SK-N-MC (cell line): ENCODE data around the gene MYPOP.

ENCODE experiments used
- EZH2 ChIP-seq: fragments of 200-600 bp; sonication (generic); IDR thresholded peaks from one replicate; pipeline ENCODE4 v1.6.1; 2017; ENCODE audit warnings: antibody characterized with exemption
- FOXP2 ChIP-seq: optimal IDR thresholded peaks from 2 replicates; pipeline ENCODE3; 2011; ENCODE audit warnings: mild to moderate bottlenecking, moderate library complexity; ENCODE audit not compliant: insufficient read depth; ENCODE audit errors: extremely low read length, control extremely low read depth
- POLR2AphosphoS5 ChIP-seq: IDR thresholded peaks from 2 replicates; pipeline ENCODE4 v1.6.1; 2012; ENCODE audit warnings: mild to moderate bottlenecking, low read depth, low read length, borderline replicate concordance

- no peak for TF ChIP-seq EZH2
- TF ChIP-seq POLR2AphosphoS5 = no peak
- no peak for TF ChIP-seq FOXP2
Measured at GRCh38 chr19:45899253-45899652, 3.2 kb downstream of the MYPOP start.
